Left forelimb (tissue), 1 donor: ENCODE data around the gene DENND4C.
"Not testable (repeated sequence)": the region's sequence is repeated elsewhere in the genome, so short reads cannot be mapped to it uniquely, and the experiment has no call there.

Source experiments
- DNase-seq: peaks from one replicate; pipeline ENCODE4 v3.0.0-alpha.2; 2018; ENCODE audit warnings: low spot score

The DENND4C gene

GRCh38 chr9:19372567-19372966 lies 142.1 kb downstream of the DENND4C start:
- DNase-seq, result no peak

- DNase-seq, result no peak
These were observed 143.0 kb downstream of the DENND4C start for GRCh38 chr9:19373527-19373926.

DNA sequence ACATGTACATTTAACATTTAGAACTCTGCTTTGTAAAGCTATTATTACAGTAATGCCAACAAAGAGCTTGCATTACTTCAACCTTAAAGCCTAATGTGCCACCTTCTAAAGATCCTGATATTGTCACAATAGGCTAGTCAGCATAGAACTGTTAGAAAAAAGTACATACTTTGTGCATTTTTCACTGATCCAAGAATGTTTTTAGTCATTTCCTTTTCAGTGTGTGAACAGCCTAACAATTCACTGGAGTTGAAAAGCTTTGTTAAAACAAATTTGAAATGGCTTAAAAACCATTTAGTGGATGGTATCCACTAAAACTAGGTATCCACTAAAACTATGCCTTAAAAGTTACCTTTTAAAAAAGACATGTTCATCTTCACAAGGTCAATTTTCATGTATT lies 145.0 kb downstream of the DENND4C start:
- DNase-seq, result no peak

GRCh38 chr9:19376931-19377330 lies 146.4 kb downstream of the DENND4C start:
- no peak for DNase-seq

- DNase-seq, result no peak
These were observed 147.7 kb downstream of the DENND4C start for GRCh38 chr9:19378164-19378563.

DNA sequence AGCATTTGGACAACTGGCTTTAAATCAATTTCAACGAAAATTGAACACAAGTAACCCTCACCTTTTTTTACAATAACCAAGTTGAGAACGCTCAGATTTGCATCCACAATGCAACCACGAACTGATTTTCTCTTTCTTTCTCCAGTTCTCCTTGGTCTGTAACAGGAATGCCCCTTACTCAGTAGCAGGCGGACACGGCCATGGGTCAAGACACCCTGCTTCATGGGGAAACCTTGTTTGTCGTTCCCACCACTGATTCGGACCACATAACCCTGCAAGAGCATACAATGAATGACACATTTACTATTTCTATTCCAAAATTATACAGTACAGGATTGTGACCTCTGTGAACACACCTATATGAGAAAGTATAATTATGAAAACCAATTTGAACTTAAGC lies 148.2 kb downstream of the DENND4C start:
- no peak for DNase-seq

GRCh38 chr9:19379283-19379682 lies 148.8 kb downstream of the DENND4C start:
- DNase-seq, result no peak

GRCh38 chr9:19379697-19380046 lies 149.2 kb downstream of the DENND4C start:
- no peak for DNase-seq

DNA sequence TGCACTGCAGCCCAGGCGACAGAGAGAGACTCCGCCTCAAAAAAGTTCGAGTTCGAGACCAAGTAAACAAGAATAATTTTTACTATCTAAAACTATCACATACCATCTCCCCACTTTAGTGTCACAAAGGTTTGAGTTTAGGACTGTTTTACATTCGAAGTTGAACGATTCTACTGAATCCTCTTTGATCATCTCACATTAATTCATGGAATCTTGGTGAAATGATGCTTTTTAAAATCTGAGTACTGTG lies 150.3 kb downstream of the DENND4C start:
- DNase-seq, result no peak

GRCh38 chr9:19381656-19382055 lies 151.2 kb downstream of the DENND4C start:
- no peak for DNase-seq

- not testable (repeated sequence) for DNase-seq
These were observed 154.7 kb downstream of the DENND4C start for GRCh38 chr9:19385212-19385611.

DNA sequence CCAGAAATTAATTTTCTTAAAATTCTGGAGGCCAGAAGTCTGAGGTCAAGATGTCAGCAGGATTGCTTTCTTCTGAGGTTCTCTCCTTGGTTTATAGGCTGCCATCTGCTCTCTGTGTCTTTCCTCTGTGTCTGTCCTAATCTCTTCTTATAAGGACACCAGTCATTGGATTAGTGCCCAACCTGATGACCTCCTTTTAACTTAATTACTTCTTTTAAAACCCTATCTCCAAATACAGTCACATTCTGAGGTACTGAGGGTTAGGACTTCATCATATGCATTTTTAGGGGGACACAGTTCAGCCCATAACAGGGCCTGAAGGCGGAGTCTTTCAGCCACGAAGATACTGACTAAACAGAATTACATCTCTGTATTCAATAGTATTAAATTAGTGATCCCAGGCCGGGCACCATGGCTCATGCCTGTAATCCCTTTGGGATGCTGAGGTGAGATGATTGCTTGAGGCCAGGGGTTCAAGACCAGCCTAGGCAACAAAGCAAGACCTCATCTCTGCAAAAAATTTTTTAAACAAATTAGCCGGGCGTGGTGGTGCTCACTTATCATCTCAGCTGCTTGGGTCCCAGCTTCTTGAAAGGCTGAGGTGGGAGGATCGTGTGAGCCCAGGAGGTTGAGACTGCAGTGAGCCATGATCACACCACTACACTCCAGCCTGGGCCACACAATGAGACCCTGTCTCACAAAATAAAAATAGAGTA lies 155.5 kb downstream of the DENND4C start:
- no peak for DNase-seq

DNA sequence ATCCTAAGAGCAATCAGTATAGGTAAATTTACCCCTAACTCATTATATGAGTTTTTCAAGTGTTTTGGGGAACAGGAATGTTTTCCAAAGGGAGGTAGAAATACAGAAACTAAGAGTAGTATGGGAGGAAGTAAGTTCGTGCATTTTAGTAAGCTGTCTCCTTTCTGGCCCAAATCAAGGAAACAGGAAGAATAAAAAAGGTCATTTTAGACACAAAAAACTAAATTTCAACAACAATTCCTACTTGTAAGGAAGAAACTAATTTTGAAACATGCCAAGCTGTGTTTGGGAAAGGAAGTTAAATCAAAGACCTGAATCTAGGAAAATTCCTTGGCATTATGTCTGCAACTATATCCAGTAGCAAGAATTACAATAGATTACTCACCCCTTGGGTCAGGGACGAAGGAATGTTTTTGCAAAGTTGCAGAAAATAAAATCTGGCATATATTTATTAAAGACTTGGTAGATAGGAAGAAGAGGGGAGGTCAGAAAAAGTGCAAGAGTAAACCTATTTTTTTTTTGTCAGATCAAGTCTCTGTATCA lies 156.1 kb downstream of the DENND4C start:
- no peak for DNase-seq

DNA sequence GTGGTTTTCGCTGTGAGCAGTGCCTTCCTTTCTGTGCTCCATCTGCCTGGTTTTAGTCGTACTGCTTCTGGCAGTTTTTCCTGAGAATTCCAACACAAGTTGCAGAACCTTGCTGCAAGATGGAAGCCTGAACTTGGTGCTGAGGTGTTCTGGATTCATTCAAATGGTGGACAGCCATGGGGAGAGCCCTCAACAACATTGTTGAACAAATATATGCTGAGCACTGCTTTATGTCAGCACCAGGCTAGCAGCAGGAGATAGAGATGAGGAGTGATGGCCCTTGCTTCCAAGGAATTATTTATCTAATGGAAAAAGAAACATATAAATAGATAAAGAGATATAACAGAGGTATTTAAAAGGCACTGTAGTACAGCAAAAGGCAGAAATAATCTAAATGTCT lies 156.8 kb downstream of the DENND4C start:
- no peak for DNase-seq

DNA sequence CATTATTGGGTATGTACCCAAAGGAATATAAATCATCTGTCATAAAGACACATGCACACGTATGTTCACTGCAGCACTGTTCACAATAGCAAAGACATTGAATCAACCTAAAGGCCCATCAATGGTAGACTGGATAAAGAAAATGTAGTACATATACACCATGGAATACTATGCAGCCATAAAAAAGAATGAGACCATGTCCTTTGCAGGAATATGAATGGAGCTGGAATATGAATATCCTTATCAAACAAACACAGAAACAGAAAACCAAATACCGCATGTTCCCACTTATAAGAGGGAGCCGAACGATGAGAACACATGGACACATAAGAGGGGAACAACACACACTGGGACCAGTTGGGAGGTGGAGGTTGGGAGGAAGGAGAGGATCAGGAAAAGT lies 159.0 kb downstream of the DENND4C start:
- DNase-seq, result not testable (repeated sequence)

DNA sequence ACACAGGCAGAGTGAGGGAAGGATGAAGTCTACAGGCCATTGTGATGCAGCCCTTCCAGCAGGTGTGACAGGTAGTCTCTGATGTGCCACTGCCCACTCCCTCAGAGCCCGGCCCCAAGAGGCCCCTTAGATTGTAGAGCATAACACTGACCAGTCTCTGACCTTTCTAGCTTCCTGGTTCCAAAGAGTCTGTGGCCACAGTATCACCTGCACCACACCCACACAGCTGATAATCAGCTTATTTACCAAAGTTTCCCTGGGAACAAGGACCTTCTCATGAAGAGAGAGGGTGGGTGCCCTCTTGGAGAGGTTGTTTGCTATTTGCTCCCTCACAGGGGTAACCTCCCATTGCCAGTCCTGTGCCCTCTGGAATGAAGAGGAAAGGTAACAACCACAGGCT lies 167.4 kb downstream of the DENND4C start:
- no peak for DNase-seq

DNA sequence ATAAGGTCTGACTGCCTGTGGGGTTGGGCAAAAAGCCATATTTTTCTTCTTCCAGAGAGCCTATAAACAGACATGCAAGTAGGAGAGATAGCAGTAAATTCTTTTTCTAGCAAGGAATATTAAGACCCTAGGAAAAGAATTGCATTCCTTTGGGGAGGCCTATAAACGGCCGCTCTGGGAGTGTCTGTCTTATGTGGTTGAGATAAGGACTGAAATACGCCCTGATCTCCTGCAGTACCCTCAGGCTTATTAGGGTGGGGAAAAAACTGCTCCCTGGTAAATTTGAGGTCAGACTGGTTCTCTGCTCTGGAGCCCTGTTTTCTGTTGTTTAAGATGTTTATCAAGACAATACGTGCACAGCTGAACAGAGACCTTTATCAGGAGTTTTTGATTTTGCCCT lies 172.7 kb downstream of the DENND4C start:
- not testable (repeated sequence) for DNase-seq

GRCh38 chr9:19404283-19405075 lies 174.0 kb downstream of the DENND4C start:
- no peak for DNase-seq

- DNase-seq, result no peak
These were observed 175.3 kb downstream of the DENND4C start for GRCh38 chr9:19405771-19406170.

DNA sequence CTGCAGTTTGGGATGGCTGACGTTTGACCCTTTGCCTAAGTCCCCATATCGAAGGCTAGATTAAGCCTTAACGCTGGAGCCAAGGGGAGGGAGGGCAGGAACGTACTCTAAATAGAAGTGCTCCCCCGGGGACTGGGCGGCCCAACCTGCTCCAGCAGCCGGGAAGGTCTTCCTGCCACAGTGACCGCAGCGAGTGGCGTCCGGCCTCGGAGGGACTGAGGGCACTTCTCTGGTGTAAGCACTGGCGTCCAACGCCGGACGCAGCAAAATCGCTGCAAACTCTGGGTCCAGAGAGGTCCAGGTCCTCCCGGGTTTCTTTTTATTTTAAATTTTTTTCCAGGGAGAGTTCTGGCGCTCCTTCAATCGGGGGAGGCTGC lies 177.8 kb downstream of the DENND4C start:
- DNase-seq, result no peak

DNA sequence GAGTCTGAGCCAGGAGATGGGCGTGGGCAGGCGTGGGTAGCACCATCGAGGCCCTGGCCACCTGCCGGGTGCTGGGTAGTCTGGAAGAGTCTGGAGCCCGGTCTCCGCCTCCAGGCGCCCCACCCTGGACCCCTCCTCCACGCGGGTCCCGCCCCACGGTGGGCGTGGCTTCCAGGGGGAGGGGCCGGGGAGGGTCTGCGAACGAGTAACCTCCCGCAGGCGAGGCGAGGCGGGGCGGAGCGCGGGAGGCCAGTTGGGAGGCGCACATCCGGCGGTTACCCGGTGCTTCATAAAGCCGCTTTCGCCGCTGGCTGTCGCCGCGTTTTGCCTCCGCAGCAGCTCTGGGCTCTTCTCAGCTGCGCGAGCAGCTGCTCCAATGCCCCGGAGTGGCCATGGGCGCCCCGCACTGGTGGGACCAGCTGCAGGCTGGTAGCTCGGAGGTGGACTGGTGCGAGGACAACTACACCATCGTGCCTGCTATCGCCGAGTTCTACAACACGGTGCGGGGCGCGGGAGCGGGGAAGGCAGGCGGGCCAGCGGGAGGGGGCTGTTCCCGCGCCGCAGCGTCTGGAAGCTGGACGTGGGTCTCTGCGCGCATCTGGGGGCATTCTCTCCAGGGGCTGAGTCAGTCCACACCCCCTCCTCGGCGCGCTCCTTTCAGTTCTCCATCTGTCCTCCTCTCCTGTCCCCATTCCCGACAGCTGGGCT lies 178.4 kb downstream of the DENND4C start, which contains the start of gene ACER2:
Gene ACER2 (plus strand): TSS at position 317 of the 708 bp plus-strand sequence. CDS start 76 bp downstream, at position 393.
- peak; percentile 96 for DNase-seq

DNA sequence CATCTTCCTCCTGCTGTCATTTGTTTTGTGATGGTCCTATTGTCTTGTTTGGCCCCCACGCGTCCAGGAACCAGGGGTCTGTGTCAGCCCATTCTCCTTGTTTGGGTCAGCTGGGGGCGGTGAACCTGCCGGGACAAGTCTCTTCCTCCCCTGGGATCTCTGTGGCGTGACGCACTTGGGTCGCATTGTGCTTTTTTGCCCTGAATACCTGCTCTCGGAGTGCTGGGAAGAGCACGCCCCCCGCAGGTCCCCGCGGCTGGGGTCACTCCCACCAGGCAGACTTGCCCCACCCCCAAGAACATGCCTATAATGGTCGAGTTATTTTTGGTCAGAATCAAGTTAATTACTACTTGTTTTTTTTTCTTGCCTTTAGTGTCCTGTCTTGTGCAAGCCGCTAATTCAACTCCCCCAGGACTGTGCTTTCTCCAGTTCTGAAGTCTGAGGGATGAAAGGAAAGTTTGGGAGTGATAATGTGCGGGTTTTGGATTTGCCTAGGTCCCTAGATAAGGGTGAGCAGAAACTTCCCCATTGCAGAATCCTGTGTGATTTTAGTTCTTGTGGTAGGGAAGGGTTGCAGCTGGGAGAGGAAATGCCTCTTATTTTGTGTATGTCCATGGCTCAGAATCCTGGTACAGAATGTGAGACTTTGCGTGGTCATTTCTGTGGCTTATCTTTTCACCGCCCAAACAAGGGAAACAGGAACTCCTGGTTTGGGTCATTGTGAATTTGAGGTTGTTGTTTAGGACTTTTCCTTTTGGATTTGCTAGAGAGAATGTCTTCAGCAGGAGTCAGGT lies 179.1 kb downstream of the DENND4C start:
- no peak for DNase-seq
